T47D (cell line): ENCODE data around the gene PLXDC2.

ENCODE experiments used
- DNase-seq, 2 experiments: peaks; one replicate each; pipeline versions ENCODE4 v3.0.0 to v3.0.0-alpha.2; 2011 to 2012; ENCODE audit warnings: low read depth in 1 of 2, low spot score in 1 of 2
- JUND ChIP-seq: IDR thresholded peaks from 2 replicates; pipeline ENCODE4 v1.6.1; 2012; ENCODE audit warnings: low read depth
- in situ Hi-C: cut with HindIII; loops from 2 replicates; pipeline ENCODE4 v1.10.0; 2016; ENCODE audit warnings: low sequenced_read_pairs, low pct_unique_long_range_greater_than_20kb

PLXDC2 gene

GRCh38 chr10:19877466-19878255, 61.4 kb downstream of the PLXDC2 start:
- DNase-seq = no peak
- no peak for TF ChIP-seq JUND
- in situ Hi-C loops = no loop called here

GRCh38 chr10:19882621-19883020, 66.4 kb downstream of the PLXDC2 start:
- in situ Hi-C loops = no loop called here
- no peak for TF ChIP-seq JUND
- no peak for DNase-seq

GRCh38 chr10:19888061-19888660, 71.9 kb downstream of the PLXDC2 start:
- TF ChIP-seq JUND = no peak
- in situ Hi-C loops = no loop called here
- DNase-seq = no peak

- in situ Hi-C loops = no loop called here
- no peak for DNase-seq
- no peak for TF ChIP-seq JUND
These were observed 73.0 kb downstream of the PLXDC2 start for GRCh38 chr10:19889256-19889655.

- DNase-seq = no peak
- no peak for TF ChIP-seq JUND
- in situ Hi-C loops = no loop called here
These were observed 75.2 kb downstream of the PLXDC2 start for GRCh38 chr10:19891429-19891828.

- in situ Hi-C loops = no loop called here
- TF ChIP-seq JUND = no peak
- DNase-seq = no peak
These were observed 76.0 kb downstream of the PLXDC2 start for GRCh38 chr10:19892270-19892669.

- TF ChIP-seq JUND = no peak
- in situ Hi-C loops = no loop called here
- DNase-seq = no peak
These were observed 76.4 kb downstream of the PLXDC2 start for GRCh38 chr10:19892677-19893076.

GRCh38 chr10:19895500-19895899, 79.3 kb downstream of the PLXDC2 start:
- no peak for DNase-seq
- in situ Hi-C loops = no loop called here
- no peak for TF ChIP-seq JUND

GRCh38 chr10:19902456-19902855, 86.2 kb downstream of the PLXDC2 start:
- DNase-seq = no peak
- TF ChIP-seq JUND = no peak
- in situ Hi-C loops = no loop called here

- no peak for TF ChIP-seq JUND
- in situ Hi-C loops = no loop called here
- DNase-seq = no peak
These were observed 88.0 kb downstream of the PLXDC2 start for GRCh38 chr10:19904202-19904661.

- no peak for DNase-seq
- in situ Hi-C loops = no loop called here
- TF ChIP-seq JUND = no peak
These were observed 90.0 kb downstream of the PLXDC2 start for GRCh38 chr10:19906108-19906791.

- TF ChIP-seq JUND = no peak
- in situ Hi-C loops = no loop called here
- DNase-seq = no peak
These were observed 92.9 kb downstream of the PLXDC2 start for GRCh38 chr10:19908991-19909696.

- no peak for DNase-seq
- in situ Hi-C loops = no loop called here
- TF ChIP-seq JUND = no peak
These were observed 95.7 kb downstream of the PLXDC2 start for GRCh38 chr10:19911886-19912285.
